Neural progenitor cell (in vitro differentiated cells): ENCODE measurements around the gene R3HDM2. TPM values are rescaled to one million over a fixed set of nuclear protein-coding genes. Genes with fewer than 3 reads are reported as not detected.
A peak's percentile ranks its signal among the peaks of the same experiment; 100 is the strongest.

Experiments
- DNase-seq: peaks from one replicate; pipeline ENCODE4 v3.0.0-alpha.2; 2016; ENCODE audit warnings: low spot score
- H2AFZ ChIP-seq: fragments of 200-600 bp; sonication (generic); replicated peaks from 2 replicates; pipeline ENCODE4 v1.6.1; 2016; ENCODE audit warnings: antibody characterized with exemption
- H3F3A ChIP-seq: fragments of 200-600 bp; sonication (generic); 2 replicates; pipeline ENCODE4 v1.6.1; 2016; ENCODE audit warnings: antibody characterized with exemption, low read depth
- H3K27ac ChIP-seq: fragments of 200-600 bp; sonication (generic); 2 replicates; pipeline ENCODE4 v1.5.1; 2016; ENCODE audit warnings: mild to moderate bottlenecking
- H3K27me3 ChIP-seq: fragments of 200-600 bp; sonication (generic); 2 replicates; pipeline ENCODE4 v1.6.1; 2016; ENCODE audit warnings: mild to moderate bottlenecking, moderate library complexity
- H3K36me3 ChIP-seq: fragments of 200-600 bp; sonication (generic); 2 replicates; pipeline ENCODE4 v1.5.1; 2016
- H3K4me1 ChIP-seq: fragments of 200-600 bp; sonication (generic); 2 replicates; pipeline ENCODE4 v1.6.1; 2016; ENCODE audit warnings: mixed run types
- H3K4me2 ChIP-seq: fragments of 200-600 bp; sonication (generic); 2 replicates; pipeline ENCODE4 v1.6.1; 2016
- H3K4me3 ChIP-seq: fragments of 200-600 bp; sonication (generic); 2 replicates; pipeline ENCODE4 v1.5.1; 2016
- H3K79me2 ChIP-seq: fragments of 200-600 bp; sonication (generic); 2 replicates; pipeline ENCODE4 v1.6.1; 2016; ENCODE audit warnings: low read depth
- H3K9ac ChIP-seq: fragments of 200-600 bp; sonication (generic); 2 replicates; pipeline ENCODE4 v1.6.1; 2016
- H3K9me3 ChIP-seq: fragments of 200-600 bp; sonication (generic); 2 replicates; pipeline ENCODE4 v1.5.1; 2016; ENCODE audit warnings: low read depth
- H4K20me1 ChIP-seq: fragments of 200-600 bp; sonication (generic); 2 replicates; pipeline ENCODE4 v1.6.1; 2016; ENCODE audit warnings: low read depth
- H3K27ac Mint-ChIP-seq: 3 replicates; pipeline ENCODE4 v1.8.0; 2021; ENCODE audit warnings: mixed read lengths
- H3K27me3 Mint-ChIP-seq: 2 replicates; pipeline ENCODE4 v1.8.0; 2022; ENCODE audit warnings: low read depth, mild to moderate bottlenecking, inconsistent platforms, moderate library complexity, mixed read lengths; ENCODE audit not compliant: insufficient read depth
- H3K36me3 Mint-ChIP-seq: 3 replicates; pipeline ENCODE4 v1.8.0; 2021; ENCODE audit warnings: mixed read lengths
- H3K4me1 Mint-ChIP-seq: 3 replicates; pipeline ENCODE4 v1.8.0; 2021; ENCODE audit warnings: mixed read lengths
- H3K4me3 Mint-ChIP-seq: 3 replicates; pipeline ENCODE4 v1.8.0; 2021; ENCODE audit warnings: mild to moderate bottlenecking, moderate library complexity, mixed read lengths
- H3K9me3 Mint-ChIP-seq: 3 replicates; pipeline ENCODE4 v1.8.0; 2020; ENCODE audit warnings: mixed read lengths
- EZH2 ChIP-seq: fragments of 200-600 bp; sonication (generic); IDR thresholded peaks from 2 replicates; pipeline ENCODE4 v1.6.1; 2017; ENCODE audit warnings: antibody characterized with exemption, mild to moderate bottlenecking, moderate library complexity
- EZH2phosphoT487 ChIP-seq: fragments of 200-600 bp; sonication (generic); IDR thresholded peaks from 2 replicates; pipeline ENCODE4 v1.6.1; 2017; ENCODE audit warnings: antibody characterized with exemption
- total RNA-seq: library from RNA; depleted of rRNA; stranded (reverse); fragments of >200 nt; gene quantifications from 2 replicates; pipeline ENCODE4 v1.2.3, GENCODE V29; 2015; ENCODE audit warnings: low replicate concordance
- TF ChIP-seq, protein P1 (sequence below): fragments of 200-600 bp; sonication (generic); IDR thresholded peaks from 2 replicates; pipeline ENCODE4 v1.5.1; 2017; ENCODE audit warnings: antibody characterized with exemption, mild to moderate bottlenecking

The R3HDM2 gene
- total RNA-seq, 1 donor from 2014 or later = 40.0 TPM

DNA sequence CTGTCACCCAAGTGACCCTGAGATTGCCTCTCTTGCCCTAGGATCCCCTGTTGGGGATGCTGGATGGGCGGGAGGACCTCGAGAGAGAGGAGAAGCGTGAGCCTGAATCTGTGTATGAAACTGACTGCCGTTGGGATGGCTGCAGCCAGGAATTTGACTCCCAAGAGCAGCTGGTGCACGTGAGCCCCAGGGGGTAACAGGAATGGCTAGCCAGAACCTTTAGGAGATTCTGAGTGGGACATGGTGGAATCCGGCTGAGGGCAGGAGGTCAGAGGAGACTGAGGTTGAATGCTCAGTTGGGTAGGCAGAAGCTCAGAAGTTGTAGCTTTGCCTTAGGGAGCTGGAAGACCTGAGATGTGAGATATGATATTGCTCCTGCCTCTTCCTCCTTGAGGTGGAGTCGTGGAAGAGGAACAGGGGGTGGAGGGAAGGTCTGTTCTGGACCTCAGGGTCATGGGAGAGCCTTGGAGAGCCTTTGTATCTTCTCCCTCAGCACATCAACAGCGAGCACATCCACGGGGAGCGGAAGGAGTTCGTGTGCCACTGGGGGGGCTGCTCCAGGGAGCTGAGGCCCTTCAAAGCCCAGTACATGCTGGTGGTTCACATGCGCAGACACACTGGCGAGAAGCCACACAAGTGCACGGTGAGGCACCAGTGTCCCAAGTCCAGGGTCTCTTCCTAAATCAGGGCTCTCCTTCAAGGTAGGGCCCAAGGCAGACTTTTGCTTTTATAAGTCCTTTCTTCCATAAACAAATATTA is 35.1 kb upstream of the R3HDM2 start:
- Histone ChIP-seq H3K79me2 (no peaks in the 10 kb centered on the region), H3K27ac (no peak overlapping the region), H3K9me3 (no peaks in the 10 kb centered on the region), H3K4me3 (no peak overlapping the region), H2AFZ (no peak overlapping the region), H3F3A (peaks cover 20% of the 10 kb centered on the region), H3K4me2 (no peak overlapping the region), H4K20me1 (peaks cover 11% of the 10 kb centered on the region), H3K4me1 (peaks cover 6% of the 10 kb centered on the region), H3K36me3 (no peaks in the 10 kb centered on the region), H3K9ac (no peak overlapping the region), H3K27me3 (peaks cover 10% of the 10 kb centered on the region)
- Mint-ChIP-seq H3K4me1 (peaks cover 15% of the 10 kb centered on the region), H3K4me3 (peak overlapping the region; percentile 11), H3K27ac (no peak overlapping the region), H3K36me3 (no peaks in the 10 kb centered on the region), H3K27me3 (peaks cover 38% of the 10 kb centered on the region), H3K9me3 (no peaks in the 10 kb centered on the region)
- DNase-seq = no peak
- TF ChIP-seq, protein P1, sequence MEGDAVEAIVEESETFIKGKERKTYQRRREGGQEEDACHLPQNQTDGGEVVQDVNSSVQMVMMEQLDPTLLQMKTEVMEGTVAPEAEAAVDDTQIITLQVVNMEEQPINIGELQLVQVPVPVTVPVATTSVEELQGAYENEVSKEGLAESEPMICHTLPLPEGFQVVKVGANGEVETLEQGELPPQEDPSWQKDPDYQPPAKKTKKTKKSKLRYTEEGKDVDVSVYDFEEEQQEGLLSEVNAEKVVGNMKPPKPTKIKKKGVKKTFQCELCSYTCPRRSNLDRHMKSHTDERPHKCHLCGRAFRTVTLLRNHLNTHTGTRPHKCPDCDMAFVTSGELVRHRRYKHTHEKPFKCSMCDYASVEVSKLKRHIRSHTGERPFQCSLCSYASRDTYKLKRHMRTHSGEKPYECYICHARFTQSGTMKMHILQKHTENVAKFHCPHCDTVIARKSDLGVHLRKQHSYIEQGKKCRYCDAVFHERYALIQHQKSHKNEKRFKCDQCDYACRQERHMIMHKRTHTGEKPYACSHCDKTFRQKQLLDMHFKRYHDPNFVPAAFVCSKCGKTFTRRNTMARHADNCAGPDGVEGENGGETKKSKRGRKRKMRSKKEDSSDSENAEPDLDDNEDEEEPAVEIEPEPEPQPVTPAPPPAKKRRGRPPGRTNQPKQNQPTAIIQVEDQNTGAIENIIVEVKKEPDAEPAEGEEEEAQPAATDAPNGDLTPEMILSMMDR = no peak
- TF ChIP-seq EZH2phosphoT487 (no peak), EZH2 (no peak)

DNA sequence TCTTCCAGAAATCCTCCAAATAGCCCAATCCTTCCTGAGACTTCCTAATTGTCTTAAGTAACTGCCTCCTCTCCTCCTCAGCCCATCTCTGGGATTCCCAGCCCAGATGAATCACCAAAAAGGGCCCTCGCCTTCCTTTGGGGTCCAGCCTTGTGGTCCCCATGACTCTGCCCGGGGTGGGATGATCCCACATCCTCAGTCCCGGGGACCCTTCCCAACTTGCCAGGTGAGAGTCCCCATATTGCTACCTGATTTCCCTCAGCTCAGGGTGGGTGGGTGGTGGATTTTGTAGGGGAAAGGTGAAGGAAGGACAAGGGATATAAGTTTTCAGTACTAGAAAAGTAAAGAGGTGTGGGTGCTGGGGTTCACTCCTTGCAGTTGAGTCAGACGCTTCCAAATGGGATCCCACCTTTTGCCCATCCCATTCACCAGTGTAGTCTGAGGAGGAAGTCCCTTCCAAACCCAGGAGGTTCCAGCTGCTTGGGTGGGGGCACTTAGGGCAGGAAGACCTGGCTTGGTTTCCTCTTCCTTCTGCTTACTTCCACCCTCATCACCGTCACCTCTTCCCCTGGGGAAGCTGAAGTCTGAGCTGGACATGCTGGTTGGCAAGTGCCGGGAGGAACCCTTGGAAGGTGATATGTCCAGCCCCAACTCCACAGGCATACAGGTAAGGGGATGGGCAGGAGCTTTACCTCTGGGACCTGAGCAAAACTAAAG is 34.3 kb upstream of the R3HDM2 start:
- H3K79me2 ChIP-seq = no peaks in the 10 kb centered on the region
- H3K4me3 ChIP-seq = no peak overlapping the region
- no peak overlapping the region for H3K9ac ChIP-seq
- Mint-ChIP-seq H3K4me3 (peak overlapping the region; percentile 31), H3K36me3 (no peaks in the 10 kb centered on the region), H3K27me3 (peaks cover 42% of the 10 kb centered on the region), H3K27ac (no peak overlapping the region), H3K9me3 (no peaks in the 10 kb centered on the region), H3K4me1 (peaks cover 19% of the 10 kb centered on the region)
- H3K27ac ChIP-seq = no peak overlapping the region
- no peak overlapping the region for H3K4me2 ChIP-seq
- H4K20me1 ChIP-seq = peaks cover 18% of the 10 kb centered on the region
- peaks cover 14% of the 10 kb centered on the region for H3K27me3 ChIP-seq
- H3F3A ChIP-seq = peaks cover 27% of the 10 kb centered on the region
- TF ChIP-seq, protein P1 = no peak
- TF ChIP-seq EZH2 = no peak
- no peak for TF ChIP-seq EZH2phosphoT487
- DNase-seq = no peak
- H3K4me1 ChIP-seq = peaks cover 14% of the 10 kb centered on the region
- H3K36me3 ChIP-seq = no peaks in the 10 kb centered on the region
- H2AFZ ChIP-seq = no peak overlapping the region
- H3K9me3 ChIP-seq = no peaks in the 10 kb centered on the region

DNA sequence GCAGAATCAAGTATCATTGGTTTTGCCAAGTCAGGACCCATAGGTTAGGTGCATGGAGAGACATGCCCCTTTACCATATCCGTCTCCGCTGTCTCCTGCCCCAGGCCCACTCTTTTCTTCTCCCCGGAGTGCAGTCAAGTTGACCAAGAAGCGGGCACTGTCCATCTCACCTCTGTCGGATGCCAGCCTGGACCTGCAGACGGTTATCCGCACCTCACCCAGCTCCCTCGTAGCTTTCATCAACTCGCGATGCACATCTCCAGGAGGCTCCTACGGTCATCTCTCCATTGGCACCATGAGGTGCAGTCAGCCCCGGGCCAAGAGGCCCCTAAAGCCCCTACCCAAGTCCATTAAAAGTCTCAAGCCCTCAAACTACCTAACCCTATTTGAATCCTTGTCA is 33.7 kb upstream of the R3HDM2 start:
- Histone ChIP-seq H3K4me3 (no peak overlapping the region), H3K9me3 (no peaks in the 10 kb centered on the region), H3K4me2 (no peak overlapping the region), H4K20me1 (peaks cover 20% of the 10 kb centered on the region), H3K79me2 (no peaks in the 10 kb centered on the region), H2AFZ (no peak overlapping the region), H3K4me1 (peaks cover 16% of the 10 kb centered on the region), H3K27me3 (peaks cover 16% of the 10 kb centered on the region), H3K27ac (no peak overlapping the region), H3K9ac (no peak overlapping the region), H3K36me3 (no peaks in the 10 kb centered on the region), H3F3A (peaks cover 30% of the 10 kb centered on the region)
- no peak for DNase-seq
- H3K9me3 Mint-ChIP-seq = no peaks in the 10 kb centered on the region
- no peaks in the 10 kb centered on the region for H3K36me3 Mint-ChIP-seq
- H3K4me3 Mint-ChIP-seq = peak overlapping the region; percentile 31
- TF ChIP-seq EZH2phosphoT487 (no peak), EZH2 (no peak)
- TF ChIP-seq, protein P1 = no peak
- H3K27me3 Mint-ChIP-seq = peaks cover 45% of the 10 kb centered on the region
- peaks cover 20% of the 10 kb centered on the region for H3K4me1 Mint-ChIP-seq
- no peak overlapping the region for H3K27ac Mint-ChIP-seq
